PC-9 (cell line): ENCODE data around the gene FGF12.
A peak's percentile ranks its signal among the peaks of the same experiment; 100 is the strongest.

Experiments used
- CTCF ChIP-seq: fragments of 200-600 bp; sonication (generic); conservative IDR thresholded peaks from 2 replicates; pipeline ENCODE4 v1.6.1; 2017; ENCODE audit warnings: mixed run types, antibody characterized with exemption, mild to moderate bottlenecking, moderate library complexity
- EZH2 ChIP-seq: fragments of 200-600 bp; sonication (generic); IDR thresholded peaks from 2 replicates; pipeline ENCODE4 v1.8.0; 2017; ENCODE audit warnings: antibody characterized with exemption, low read depth

- peak; percentile 95 for TF ChIP-seq CTCF
- no peak for TF ChIP-seq EZH2
Observed at GRCh38 chr3:192566706-192567290, 160.5 kb downstream of the FGF12 start.
